Measurements from ENCODE around the gene LZTR1. TPM values are rescaled to one million over a fixed set of nuclear protein-coding genes. Genes with fewer than 3 reads are reported as not detected.

Gene LZTR1
- total and polyA plus RNA-seq, 11 donors = 18.4 to 41.9 (median 26.6) TPM

- Histone ChIP-seq H3K4me1 (peaks cover 0 to 22% (median 10%) of the 10 kb centered on the region in 12 donors), H3K27me3 (no peaks in the 10 kb centered on the region), H3K4me3 (no peak overlapping the region), H3K36me3 (no peaks in the 10 kb centered on the region), H3K27ac (no peak overlapping the region), H3K9me3 (no peaks in the 10 kb centered on the region)
- WGBS, 4 donors = 83 to 89% (median 87%) methylated on average over 5 to 6 of the region's 6 CpGs
- DNase-seq (peak in 1 of 5 donors; percentile 13), ATAC-seq (no peak)
- intact Hi-C loops (cut with DNase I) = no loop called here
- TF ChIP-seq POLR2A (IDR thresholded peaks at IDR 0.05) = no peak
- no peak for TF ChIP-seq CTCF (IDR thresholded peaks at IDR 0.05)
Measured at GRCh38 chr22:21042978-21043859, 61.1 kb downstream of the LZTR1 start.

- Histone ChIP-seq H3K4me1 (peaks cover 0 to 19% (median 7%) of the 10 kb centered on the region in 12 donors), H3K36me3 (no peaks in the 10 kb centered on the region), H3K27me3 (no peaks in the 10 kb centered on the region), H3K4me3 (peak overlapping the region in 2 of 12 donors; percentile 16 to 58), H3K27ac (no peak overlapping the region), H3K9me3 (no peaks in the 10 kb centered on the region)
- intact Hi-C loops (cut with DNase I) = no loop called here
- WGBS, 4 donors = 89 to 94% (median 91%) methylated on average over 13 to 15 of the region's 15 CpGs
- TF ChIP-seq CTCF (IDR thresholded peaks at IDR 0.05) (no peak), POLR2A (IDR thresholded peaks at IDR 0.05) (no peak)
- peak in 1 of 5 donors; percentile 11 for DNase-seq
- ATAC-seq = no peak
Measured at GRCh38 chr22:21043860-21044535, 61.9 kb downstream of the LZTR1 start.

GRCh38 chr22:21044931-21045584 lies 63.0 kb downstream of the LZTR1 start:
- ATAC-seq (peak; percentile 32 to 67 (median 57)), DNase-seq (peak in 1 of 5 donors; percentile 48)
- intact Hi-C loops (cut with DNase I) = loop anchor here in 1 of 10 donors (5.0 kb wide), 1 partner anchor 33 kb away; no protein-coding TSS in a partner anchor
- TF ChIP-seq CTCF (IDR thresholded peaks at IDR 0.05) (no peak), POLR2A (IDR thresholded peaks at IDR 0.05) (no peak)
- 12 to 18% (median 16%) methylated on average over 13 to 15 of the region's 15 CpGs for WGBS, 4 donors
- H3K27me3 ChIP-seq = no peaks in the 10 kb centered on the region
- no peaks in the 10 kb centered on the region for H3K9me3 ChIP-seq
- H3K36me3 ChIP-seq = no peaks in the 10 kb centered on the region
- H3K27ac ChIP-seq = no peak overlapping the region
- peaks cover 0 to 19% (median 7%) of the 10 kb centered on the region in 12 donors for H3K4me1 ChIP-seq
- peak overlapping the region; percentile 11 to 60 (median 54) for H3K4me3 ChIP-seq

Measured in heart left ventricle (tissue), 16 donors.